SK-N-MC (cell line): ENCODE results near the gene ARHGAP9.
"Not testable (repeated sequence)": the region's sequence is repeated elsewhere in the genome, so short reads cannot be mapped to it uniquely, and the experiment has no call there.

ENCODE experiments used
- EZH2 ChIP-seq: fragments of 200-600 bp; sonication (generic); IDR thresholded peaks from one replicate; pipeline ENCODE4 v1.6.1; 2017; ENCODE audit warnings: antibody characterized with exemption
- POLR2AphosphoS5 ChIP-seq: IDR thresholded peaks from 2 replicates; pipeline ENCODE4 v1.6.1; 2012; ENCODE audit warnings: mild to moderate bottlenecking, low read depth, low read length, borderline replicate concordance

- not testable (repeated sequence) for TF ChIP-seq POLR2AphosphoS5, EZH2
Observed at GRCh38 chr12:57507796-57508195, 28.1 kb upstream of the ARHGAP9 start.
